GM12873 (cell line): Measurements from ENCODE around the gene KRT5.

Experiments
- CTCF ChIP-seq: IDR thresholded peaks from 2 replicates; pipeline ENCODE4 v1.5.1; 2012; ENCODE audit warnings: low read depth, mild to moderate bottlenecking, moderate library complexity, low read length, control low read depth; ENCODE audit not compliant: insufficient read depth; ENCODE audit errors: missing control alignments

The KRT5 gene

DNA sequence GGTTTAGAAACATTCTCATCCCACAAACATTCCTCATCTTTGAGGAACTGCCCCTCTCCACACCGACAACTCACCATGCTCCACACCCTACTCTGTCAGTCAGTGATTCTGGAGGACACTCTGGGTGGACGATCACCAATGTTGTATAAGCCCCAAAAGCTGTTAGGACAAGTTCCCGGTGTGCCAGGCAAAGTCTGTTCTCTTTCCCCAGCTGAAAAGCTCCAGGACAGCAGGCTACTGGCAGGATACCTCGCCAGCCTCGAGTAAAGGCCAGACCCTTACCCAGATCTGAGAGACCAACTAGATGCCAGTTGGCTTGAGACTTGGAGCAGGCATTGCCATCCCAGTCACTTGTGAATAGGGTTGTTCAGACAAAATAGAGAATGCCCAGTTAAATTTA lies 12.0 kb downstream of the KRT5 start:
- TF ChIP-seq CTCF: no peak

DNA sequence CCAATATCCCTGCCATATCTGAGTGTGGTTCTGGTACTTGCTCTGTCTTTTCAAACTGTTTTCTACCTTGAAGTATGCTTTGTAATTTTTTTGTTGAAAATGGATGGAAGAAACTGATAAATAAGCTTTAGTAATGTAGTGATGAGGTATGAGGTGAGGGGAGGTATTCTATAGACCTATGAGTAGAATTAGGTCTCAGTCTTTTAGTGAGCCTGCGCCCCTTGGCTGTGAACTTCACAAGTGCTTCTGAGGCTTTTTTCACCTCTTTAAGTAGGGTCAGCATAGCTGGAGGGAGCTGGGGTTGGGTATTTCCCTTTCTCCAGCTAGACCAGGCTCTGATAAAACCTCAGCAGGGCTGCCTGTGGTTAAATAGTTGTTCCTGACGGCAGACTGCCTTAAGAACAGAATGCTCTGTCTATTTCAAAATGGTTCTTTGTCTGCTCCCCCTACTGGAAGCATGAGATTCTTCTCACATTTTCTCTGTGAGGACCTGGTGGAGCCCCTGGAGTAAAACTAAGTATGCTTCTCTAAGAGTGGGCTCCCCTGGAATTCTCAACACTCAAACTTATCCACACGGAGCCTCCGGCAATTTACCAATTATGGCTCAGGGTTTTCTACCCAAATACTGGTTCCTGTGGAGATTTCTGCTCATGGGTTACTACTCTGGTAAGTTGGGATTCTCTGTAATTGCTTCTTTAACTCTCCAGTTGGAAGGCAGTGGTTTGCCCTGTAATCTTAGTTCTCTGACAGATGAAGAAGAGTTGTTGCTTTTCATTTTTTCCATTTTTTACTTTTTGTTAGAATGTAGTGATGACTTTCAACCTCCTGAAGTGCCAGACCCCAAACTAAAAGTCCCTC lies 13.1 kb downstream of the KRT5 start:
- peak; percentile 56 for TF ChIP-seq CTCF

DNA sequence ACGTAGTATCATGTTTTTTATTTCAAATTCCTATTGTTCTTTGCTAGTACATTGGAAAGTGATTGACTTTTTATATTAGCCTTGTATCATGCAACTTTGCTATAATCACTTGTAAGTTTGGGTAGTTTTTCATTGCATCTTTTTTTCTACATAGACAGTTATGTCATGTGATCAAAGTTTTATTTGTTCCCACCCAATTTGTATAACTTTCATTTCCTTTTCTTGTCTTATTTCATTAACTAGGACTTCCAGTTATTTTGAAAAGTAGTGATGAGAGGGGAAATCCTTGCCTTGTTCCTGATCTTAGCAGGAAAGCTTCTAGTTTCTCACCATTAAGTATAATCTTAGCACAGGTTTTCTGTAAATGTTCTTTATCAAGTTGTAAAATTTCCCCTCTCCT lies 17.3 kb downstream of the KRT5 start:
- TF ChIP-seq CTCF: no peak

DNA sequence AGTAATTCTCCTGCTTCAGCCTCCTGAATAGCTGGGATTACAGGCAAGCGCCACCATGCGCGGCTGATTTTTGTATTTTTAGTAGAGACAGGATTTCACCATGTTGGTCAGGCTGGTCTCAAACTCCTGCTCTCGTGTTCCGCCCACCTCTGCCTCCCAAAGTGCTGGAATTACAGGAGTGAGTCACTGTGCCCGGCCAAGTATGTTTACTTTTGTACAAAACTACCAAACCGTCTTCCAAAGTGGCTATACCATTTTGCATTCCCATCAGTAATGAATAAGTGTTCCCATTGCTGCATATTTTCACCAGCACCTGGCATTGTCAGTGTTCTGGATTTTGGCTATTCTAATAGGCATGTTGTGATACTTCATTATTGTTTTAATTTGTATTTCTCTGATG lies 18.7 kb downstream of the KRT5 start:
- TF ChIP-seq CTCF: no peak

- no peak for TF ChIP-seq CTCF
These were observed 20.2 kb downstream of the KRT5 start for GRCh38 chr12:52499806-52500560.

- TF ChIP-seq CTCF: no peak
These were observed 21.2 kb downstream of the KRT5 start for GRCh38 chr12:52498946-52499345.

GRCh38 chr12:52497975-52498374 lies 22.2 kb downstream of the KRT5 start:
- TF ChIP-seq CTCF: no peak
